A549 (cell line): ENCODE measurements around the gene ZNF474. TPM values are rescaled to one million over a fixed set of nuclear protein-coding genes. Genes with fewer than 3 reads are reported as not detected.

Experiments
- ATAC-seq, 2 experiments: fragments of 200-7000 bp in 1 of 2; fragments of >200 bp in 1 of 2; cut with Nextera tagmentation in 1 of 2; cut with Tn5 transposase in 1 of 2; 3 replicates each; pipeline versions ENCODE4 v1.8.0 to v1.9.1; 2018 to 2020; ENCODE audit warnings: mild to moderate bottlenecking in 1 of 2, moderate library complexity in 1 of 2
- CTCF ChIA-PET: fragments of 300-600 bp; sonication (Branson Sonifier 250); formaldehyde crosslinking; extraction: SDS; loops from one replicate; lab custom pipeline; 2021; ENCODE audit warnings: antibody characterized with exemption, inconsistent platforms; lab: Yijun Ruan, JAX
- POLR2A ChIA-PET: fragments of 350-600 bp; formaldehyde crosslinking; extraction: SDS; loops from one replicate; lab custom pipeline; 2021; ENCODE audit warnings: antibody characterized with exemption, inconsistent platforms; lab: Yijun Ruan, JAX
- DNase-seq, 2 experiments: peaks; one replicate each; pipeline versions ENCODE4 v3.0.0 to v3.0.0-alpha.2; 2011 to 2016; ENCODE audit warnings: low read depth in 1 of 2, low spot score in 1 of 2
- FAIRE-seq: peaks from 2 replicates; lab custom pipeline; 2011; peaks lifted over from hg19 to GRCh38; lab: Jason Lieb, UNC
- H3K27ac ChIP-seq, 2 experiments: fragments of >200 bp; sonication (Bioruptor Twin); formaldehyde crosslinking; 3 replicates each; pipeline ENCODE4 v1.5.1; 2016 to 2017
- H3K4me1 ChIP-seq: fragments of >200 bp; sonication (Bioruptor Twin); formaldehyde crosslinking; 3 replicates; pipeline ENCODE4 v1.6.1; 2016
- H3K4me2 ChIP-seq: fragments of >200 bp; sonication (Bioruptor Twin); formaldehyde crosslinking; 3 replicates; pipeline ENCODE4 v1.6.1; 2016
- H3K4me3 ChIP-seq: fragments of >200 bp; sonication (Bioruptor Twin); formaldehyde crosslinking; 3 replicates; pipeline ENCODE4 v1.5.1; 2016
- H3K9me3 ChIP-seq: fragments of >200 bp; sonication (Bioruptor Twin); formaldehyde crosslinking; 3 replicates; pipeline ENCODE4 v1.6.1; 2016
- ATOH8 ChIP-seq: fragments of 250-450 bp; sonication (Bioruptor Pico); IDR thresholded peaks from 2 replicates; pipeline ENCODE4 v1.5.0; 2020; ENCODE audit warnings: low read depth, mild to moderate bottlenecking, moderate library complexity
- BCL3 ChIP-seq: fragments of >200 bp; sonication (Bioruptor Twin); formaldehyde crosslinking; IDR thresholded peaks from 3 replicates; pipeline ENCODE4 v1.6.1; 2016
- CBX8 ChIP-seq: fragments of 200-600 bp; sonication (generic); IDR thresholded peaks from 2 replicates; pipeline ENCODE4 v1.6.1; 2016
- CEBPB ChIP-seq, 2 experiments: fragments of >200 bp in 1 of 2; sonication (Bioruptor Twin) in 1 of 2; formaldehyde crosslinking in 1 of 2; IDR thresholded peaks; 2 replicates each; pipeline ENCODE4 v1.6.1; 2012 to 2016
- CHD4 ChIP-seq: fragments of 200-600 bp; sonication (generic); IDR thresholded peaks from 2 replicates; pipeline ENCODE4 v1.6.1; 2016; ENCODE audit warnings: antibody characterized with exemption, mild to moderate bottlenecking, borderline replicate concordance
- CTCF ChIP-seq: fragments of >200 bp; sonication (Bioruptor Twin); formaldehyde crosslinking; IDR thresholded peaks from 3 replicates; pipeline ENCODE4 v1.5.1; 2016
- EHMT2 ChIP-seq: fragments of 200-600 bp; sonication (generic); IDR thresholded peaks from 2 replicates; pipeline ENCODE4 v1.6.1; 2016; ENCODE audit warnings: antibody characterized with exemption, low read depth, mild to moderate bottlenecking, moderate library complexity
- ELK1 ChIP-seq: fragments of 150-350 bp; IDR thresholded peaks from 2 replicates; pipeline ENCODE4 v1.6.1; 2014; ENCODE audit warnings: low read depth, mild to moderate bottlenecking, low read length
- FOSB ChIP-seq: fragments of 250-450 bp; sonication (Bioruptor Pico); IDR thresholded peaks from 2 replicates; pipeline ENCODE4 v1.5.0; 2020; ENCODE audit warnings: mild to moderate bottlenecking, moderate library complexity
- FOSL2 ChIP-seq, 2 experiments: fragments of 450-650 bp in 1 of 2; fragments of >200 bp in 1 of 2; sonication (Bioruptor Twin) in 1 of 2; formaldehyde crosslinking; IDR thresholded peaks; 2 replicates each; pipeline versions ENCODE4 v1.5.0 to v1.6.1; 2016 to 2020; ENCODE audit warnings: mild to moderate bottlenecking in 1 of 2, moderate library complexity in 1 of 2
- HES2 ChIP-seq: fragments of >200 bp; sonication (Bioruptor Twin); formaldehyde crosslinking; IDR thresholded peaks from 2 replicates; pipeline ENCODE4 v1.6.1; 2016
- KDM1A ChIP-seq: fragments of 200-600 bp; sonication (generic); IDR thresholded peaks from 2 replicates; pipeline ENCODE4 v1.6.1; 2016; ENCODE audit warnings: low read depth, mild to moderate bottlenecking
- PBX3 ChIP-seq: IDR thresholded peaks from 2 replicates; pipeline ENCODE4 v1.6.1; 2012
- POLR2AphosphoS2 ChIP-seq: conservative IDR thresholded peaks from 2 replicates; pipeline ENCODE4 v1.6.1; 2012; ENCODE audit warnings: low read length, improper control_type of control experiment, inconsistent platforms
- RNF2 ChIP-seq: fragments of 200-600 bp; sonication (generic); IDR thresholded peaks from 2 replicates; pipeline ENCODE4 v1.6.1; 2016; ENCODE audit warnings: low read depth, mild to moderate bottlenecking, antibody characterized with exemption, moderate library complexity, borderline replicate concordance
- TP53 ChIP-seq: fragments of 250-450 bp; sonication (Bioruptor Pico); IDR thresholded peaks from 2 replicates; pipeline ENCODE4 v1.5.0; 2021; ENCODE audit warnings: mild to moderate bottlenecking, moderate library complexity
- ZFP36 ChIP-seq: fragments of 450-650 bp; IDR thresholded peaks from 2 replicates; pipeline ENCODE4 v1.6.1; 2014; ENCODE audit warnings: borderline replicate concordance; ENCODE audit not compliant: partially characterized antibody
- WGBS: methylation state at CpG from one replicate; pipeline ENCODE4 v1.1.6; 2017; ENCODE audit errors: missing lambda C conversion rate; 5-methylcytosine and 5-hydroxymethylcytosine counted together
- polyA plus RNA-seq, 4 experiments: library from polyadenylated mRNA; depleted of rRNA in 3 of 4; stranded (reverse); fragments of >200 nt; fragmentation: RNase III in 1 of 4; extraction: RNeasy Plus Mini Kit Qiagen cat#74134 plus additional on column Dnase treatment in 1 of 4; gene quantifications; 2 replicates in 3 of 4; 3 replicates in 1 of 4; pipeline ENCODE4 v1.2.3, GENCODE V29; 2011 to 2017

ZNF474 gene
- polyA plus RNA-seq, 2 of the 4 experiments (the other 2 are of a cell fraction): 0.15 to 0.30 TPM

- TF ChIP-seq PBX3: no peak
- TF ChIP-seq, all 56 proteins: peak for 3
Observed at GRCh38 chr5:122101636-122102285, 27.6 kb upstream of the ZNF474 start (continued).

GRCh38 chr5:122102825-122103224 lies 26.5 kb upstream of the ZNF474 start:
- Histone ChIP-seq H3K4me2 (peak overlapping the region; percentile 1; the same call in 1 of the 3 replicates), H3K4me1 (peaks cover 10% of the 10 kb centered on the region), H3K4me3 (no peak overlapping the region), H3K9me3 (no peaks in the 10 kb centered on the region), H3K27ac (peak overlapping the region; percentile 25 to 35; a peak in 3 of 6 replicates)
- FAIRE-seq (no peak), ATAC-seq (peak in 1 of 2 experiments; percentile 27; a peak in 1 of 6 replicates), DNase-seq (peak in 1 of 2 experiments; percentile 24)
- CTCF ChIA-PET: interaction anchor here (0.6 to 5.1 kb wide), 14 partner anchors 10 to 443 kb away, joined by 3 to 24 read pairs (median 5); partner anchors contain the start of gene ZNF474
- POLR2A ChIA-PET: no interaction called here
- TF ChIP-seq CBX8 (no peak), ZFP36 (no peak), CEBPB (IDR thresholded peaks at IDR 0.05) (0 out of 4 replicates have a peak, but pooled peaks of 1 of the 2 experiments have one; percentile 12)
- 84% methylated on average over 1 of the region's 1 CpG for WGBS

GRCh38 chr5:122105909-122106308 lies 23.4 kb upstream of the ZNF474 start:
- Histone ChIP-seq H3K27ac (no peak overlapping the region), H3K4me3 (no peak overlapping the region), H3K9me3 (no peaks in the 10 kb centered on the region), H3K4me2 (no peak overlapping the region), H3K4me1 (no peaks in the 10 kb centered on the region; the same call in 2 of the 3 replicates)
- ChIA-PET POLR2A (no interaction called here), CTCF (interaction anchor here (0.9 kb wide), 1 partner anchor 30 kb away, joined by 3 read pairs; no protein-coding TSS in a partner anchor)
- FAIRE-seq: no peak
- DNase-seq: no peak
- no peak for ATAC-seq
- WGBS: 69% methylated on average over 2 of the region's 2 CpGs
- TF ChIP-seq CHD4 (no peak), BCL3 (no peak), FOSB (CRISPR knock-in tag) (no peak)

- H3K4me3 ChIP-seq: no peak overlapping the region
- 91% methylated on average over 4 of the region's 4 CpGs for WGBS
- CTCF ChIA-PET: no interaction called here
- H3K4me2 ChIP-seq: no peak overlapping the region
- DNase-seq (no peak), FAIRE-seq (no peak), ATAC-seq (no peak)
- H3K9me3 ChIP-seq: no peaks in the 10 kb centered on the region
- no peak overlapping the region for H3K27ac ChIP-seq
- POLR2A ChIA-PET: no interaction called here
- H3K4me1 ChIP-seq: no peaks in the 10 kb centered on the region; the same call in 2 of the 3 replicates
- no peak for TF ChIP-seq POLR2AphosphoS2
- TF ChIP-seq RNF2: no peak
- TF ChIP-seq ATOH8 (CRISPR knock-in tag): no peak
- TF ChIP-seq CTCF: no peak
- no peak for TF ChIP-seq EHMT2
- TF ChIP-seq FOSL2 (IDR thresholded peaks at IDR 0.05): no peak
- no peak for TF ChIP-seq FOSL2 (CRISPR knock-in tag; IDR thresholded peaks at IDR 0.05)
- TF ChIP-seq ELK1: no peak
- no peak for TF ChIP-seq TP53 (CRISPR knock-in tag)
- TF ChIP-seq HES2: no peak
- TF ChIP-seq KDM1A: no peak
- no peak for TF ChIP-seq CHD4
Observed at GRCh38 chr5:122107016-122107415, 22.3 kb upstream of the ZNF474 start.
